K562 (cell line): ENCODE measurements around the gene PARD3B. TPM values are rescaled to one million over a fixed set of nuclear protein-coding genes. Genes with fewer than 3 reads are reported as not detected.

Experiments used
- ATAC-seq: fragments of 200-7000 bp; cut with Tn5 transposase; 3 replicates; pipeline ENCODE4 v1.9.1; 2020; ENCODE audit warnings: moderate library complexity
- BruUV-seq: library from RNA; stranded (reverse); fragments of 400-500 nt; replicated peaks from 2 replicates; lab custom pipeline; 2021; lab: Mats Ljungman, UMichigan
- CTCF ChIA-PET: fragments of 300-600 bp; formaldehyde crosslinking; extraction: SDS; loops from one replicate; lab custom pipeline; 2021; ENCODE audit warnings: low intra/inter-chr PET ratio; lab: Yijun Ruan, JAX
- POLR2A ChIA-PET: fragments of 300-600, 350-650 bp; sonication (Branson Sonifier 250); formaldehyde crosslinking; extraction: SDS; loops from one replicate; lab custom pipeline; 2021; ENCODE audit warnings: antibody characterized with exemption, inconsistent platforms; lab: Yijun Ruan, JAX
- DNase-seq, 4 experiments: peaks; one replicate each; pipeline versions ENCODE4 v3.0.0 to v3.0.0-alpha.2; 2011 to 2018; ENCODE audit warnings: low spot score in 3 of 4, mixed read lengths in 3 of 4; ENCODE audit errors: extremely low read depth in 1 of 4
- FAIRE-seq: peaks from 2 replicates; lab custom pipeline; 2011; peaks lifted over from hg19 to GRCh38; lab: Jason Lieb, UNC
- H2AFZ ChIP-seq: 2 replicates; pipeline ENCODE4 v1.6.0; 2011; ENCODE audit warnings: low read depth, low read length, control low read depth, inconsistent platforms
- H3K27ac ChIP-seq: fragments of 200-600 bp; 3 replicates; pipeline ENCODE4 v1.8.0; 2011; ENCODE audit warnings: low read depth, mild to moderate bottlenecking, control low read depth, inconsistent platforms, low read length, moderate library complexity, mixed read lengths; ENCODE audit errors: extremely low read depth
- H3K27me3 ChIP-seq, 2 experiments: fragments of 300-600 bp in 1 of 2; 2 replicates in 1 of 2; 3 replicates in 1 of 2; pipeline versions ENCODE4 v1.6.0 to v1.8.0; 2011; ENCODE audit warnings: inconsistent platforms in 2 of 2, low read length in 2 of 2, mild to moderate bottlenecking in 1 of 2, mixed read lengths in 1 of 2, moderate library complexity in 1 of 2; ENCODE audit not compliant: control insufficient read depth in 2 of 2, insufficient read depth in 2 of 2
- H3K36me3 ChIP-seq: fragments of 300-600 bp; 3 replicates; pipeline ENCODE4 v1.8.0; 2011; ENCODE audit warnings: mild to moderate bottlenecking, low read length, inconsistent platforms; ENCODE audit not compliant: control insufficient read depth, insufficient read depth
- H3K4me1 ChIP-seq, 2 experiments: fragments of 200-600 bp in 1 of 2; replicated peaks in 1 of 2; 2 replicates in 1 of 2; 3 replicates in 1 of 2; pipeline versions ENCODE4 v1.5.1 to v1.8.0; 2011; ENCODE audit warnings: inconsistent platforms in 2 of 2, low read length in 2 of 2, mild to moderate bottlenecking in 1 of 2, mixed read lengths in 1 of 2, moderate library complexity in 1 of 2; ENCODE audit not compliant: control insufficient read depth in 2 of 2, insufficient read depth in 2 of 2
- H3K4me2 ChIP-seq: 2 replicates; pipeline ENCODE4 v1.6.1; 2011; ENCODE audit warnings: low read length, control low read depth, inconsistent platforms, mixed read lengths; ENCODE audit not compliant: insufficient read depth
- H3K4me3 ChIP-seq: fragments of 200-600 bp; sonication (generic), shearing (Covaris generic); 2 replicates; pipeline ENCODE4 v1.5.1; 2016; ENCODE audit warnings: control low read depth, inconsistent platforms
- H3K79me2 ChIP-seq: fragments of 200-600 bp; 3 replicates; pipeline ENCODE4 v1.8.0; 2011; ENCODE audit warnings: low read length, inconsistent platforms; ENCODE audit not compliant: control insufficient read depth, insufficient read depth
- H3K9ac ChIP-seq, 2 experiments: 2 replicates each; pipeline versions ENCODE4 v1.6.0 to v1.6.1; 2011; ENCODE audit warnings: low read depth in 2 of 2, low read length in 2 of 2, control low read depth in 1 of 2, inconsistent platforms in 1 of 2, mild to moderate bottlenecking in 1 of 2, mixed read lengths in 1 of 2; ENCODE audit not compliant: insufficient read depth in 1 of 2
- H3K9me1 ChIP-seq: one replicate; pipeline ENCODE4 v1.6.0; 2011; ENCODE audit warnings: inconsistent platforms, mild to moderate bottlenecking, low read length, moderate library complexity; ENCODE audit not compliant: control insufficient read depth, insufficient read depth
- H3K9me3 ChIP-seq: replicated peaks from 2 replicates; pipeline ENCODE4 v1.5.1; 2011; ENCODE audit warnings: low read depth, low read length, inconsistent platforms; ENCODE audit not compliant: control insufficient read depth, insufficient read depth
- H4K20me1 ChIP-seq: replicated peaks from 2 replicates; pipeline ENCODE4 v1.6.1; 2011; ENCODE audit warnings: low read length, inconsistent platforms, mixed read lengths; ENCODE audit not compliant: control insufficient read depth, insufficient read depth
- CBX1 ChIP-seq: sonication (generic); IDR thresholded peaks from 2 replicates; pipeline ENCODE4 v1.6.1; 2016; ENCODE audit warnings: antibody characterized with exemption, low read depth, mild to moderate bottlenecking
- DNMT1 ChIP-seq: fragments of 450-650 bp; IDR thresholded peaks from 2 replicates; pipeline ENCODE4 v1.6.1; 2016; ENCODE audit warnings: antibody characterized with exemption, mild to moderate bottlenecking
- DPF2 ChIP-seq: fragments of 450-650 bp; IDR thresholded peaks from 2 replicates; pipeline ENCODE4 v1.6.1; 2016
- EP400 ChIP-seq: fragments of 450-650 bp; IDR thresholded peaks from 2 replicates; pipeline ENCODE4 v1.6.1; 2017; ENCODE audit warnings: antibody characterized with exemption, mild to moderate bottlenecking, moderate library complexity
- PPARD ChIP-seq: fragments of 250-450 bp; sonication (Bioruptor Pico); IDR thresholded peaks from 2 replicates; pipeline ENCODE4 v1.8.0; 2022; ENCODE audit warnings: inconsistent platforms, mild to moderate bottlenecking, moderate library complexity
- RFX7 ChIP-seq: fragments of 250-450 bp; sonication (Bioruptor Pico); IDR thresholded peaks from 2 replicates; pipeline ENCODE4 v1.5.1; 2021; ENCODE audit warnings: mild to moderate bottlenecking
- SNIP1 ChIP-seq: fragments of 450-650 bp; IDR thresholded peaks from 2 replicates; pipeline ENCODE4 v1.7.1; 2017; ENCODE audit warnings: low read depth, mild to moderate bottlenecking
- ZNF239 ChIP-seq: fragments of 250-450 bp; sonication (Bioruptor Pico); IDR thresholded peaks from 2 replicates; pipeline ENCODE4 v1.4.0; 2020; ENCODE audit warnings: mild to moderate bottlenecking
- ZNF717 ChIP-seq: fragments of 250-450 bp; sonication (Bioruptor Pico); IDR thresholded peaks from 2 replicates; pipeline ENCODE4 v1.5.0; 2021
- WGBS: fragments of 100-300 bp; shearing (Covaris generic); methylation state at CpG from one replicate; pipeline ENCODE4 v1.1.6; 2016; ENCODE audit warnings: low coverage, mixed read lengths; ENCODE audit not compliant: insufficient coverage; ENCODE audit errors: missing lambda C conversion rate; 5-methylcytosine and 5-hydroxymethylcytosine counted together
- in situ Hi-C: fragments of 300-500 bp; cut with MboI; formaldehyde crosslinking; loops from 4 replicates; pipeline ENCODE4 v1.15.0; 2018; ENCODE audit warnings: inconsistent platforms, mixed read lengths
- intact Hi-C: fragments of 100-400 bp; cut with micrococcal nuclease; formaldehyde crosslinking; loops from 2 replicates; pipeline ENCODE4 v1.14.2; 2022
- polyA plus RNA-seq, 8 experiments: library from polyadenylated mRNA; depleted of rRNA in 4 of 8; stranded (reverse) in 5 of 8; unstranded in 3 of 8; fragments of >200 nt; fragmentation: Nextera tagmentation in 2 of 8; fragmentation: Illumina TruSeq in 1 of 8; extraction: Ambion mirVana in 2 of 8; extraction: Trizol in 1 of 8; gene quantifications; 2 replicates each; pipeline versions ENCODE4 v1.2.1 to v1.2.3, GENCODE V29; 2011 to 2014; ENCODE audit warnings: inconsistent platforms in 1 of 8, missing spikeins in 1 of 8
- total RNA-seq, 7 experiments: library from RNA; depleted of rRNA in 6 of 7; stranded (reverse); fragments of >200 nt in 6 of 7; fragmentation: Illumina TruSeq in 2 of 7; extraction: Trizol in 2 of 7; gene quantifications; 2 replicates each; pipeline versions ENCODE4 v1.2.1 to v1.2.3, GENCODE V29; 2011 to 2021; ENCODE audit warnings: low replicate concordance in 1 of 7
- TF ChIP-seq, protein P1 (sequence below): fragments of 450-650 bp; IDR thresholded peaks from 2 replicates; pipeline ENCODE4 v1.6.1; 2016
- TF ChIP-seq, protein P2 (sequence below): sonication (generic); formaldehyde crosslinking; IDR thresholded peaks from 2 replicates; pipeline ENCODE4 v1.5.0; 2020; ENCODE audit warnings: missing genetic modification reagents
- TF ChIP-seq, protein P3 (sequence below): fragments of 250-450 bp; sonication (Bioruptor Pico); IDR thresholded peaks from 2 replicates; pipeline ENCODE4 v1.4.0; 2020
- TF ChIP-seq, protein P4 (sequence below), 2 experiments: IDR thresholded peaks; 2 replicates each; pipeline ENCODE4 v1.6.1; 2011; ENCODE audit warnings: borderline replicate concordance in 1 of 2, control low read depth in 1 of 2, low read depth in 1 of 2, low read length in 1 of 2, mild to moderate bottlenecking in 1 of 2, mixed read lengths in 1 of 2, moderate library complexity in 1 of 2; ENCODE audit not compliant: insufficient read depth in 1 of 2, insufficient read length in 1 of 2, poor library complexity in 1 of 2, severe bottlenecking in 1 of 2; ENCODE audit errors: extremely low read depth in 1 of 2

Gene PARD3B
- total and polyA plus RNA-seq, 9 of the 15 experiments (the other 6 are each of a cell fraction or from before 2014, with no cell fraction given) = 0.15 to 3.0 (median 1.1) TPM

DNA sequence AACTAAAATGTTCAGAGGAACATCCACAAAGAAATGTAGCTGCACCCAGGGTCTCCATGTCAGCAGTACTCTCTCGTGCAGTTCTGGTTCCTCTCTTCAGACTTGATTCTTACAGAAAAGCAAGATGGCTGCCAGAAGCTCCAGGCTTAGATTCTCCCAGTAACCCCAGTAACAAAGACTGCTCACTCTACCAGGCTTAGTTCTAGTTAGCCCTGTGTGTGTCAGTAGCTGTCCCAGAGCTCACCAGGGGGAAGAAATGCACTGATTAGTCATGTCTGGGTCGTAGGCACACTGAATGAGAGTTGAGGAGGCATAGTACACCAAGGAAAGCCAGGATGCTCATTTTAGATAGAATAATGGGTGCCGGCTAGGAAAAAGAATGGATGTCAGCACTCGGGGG, 742.0 kb downstream of the PARD3B start (continued):
- TF ChIP-seq, protein P1, sequence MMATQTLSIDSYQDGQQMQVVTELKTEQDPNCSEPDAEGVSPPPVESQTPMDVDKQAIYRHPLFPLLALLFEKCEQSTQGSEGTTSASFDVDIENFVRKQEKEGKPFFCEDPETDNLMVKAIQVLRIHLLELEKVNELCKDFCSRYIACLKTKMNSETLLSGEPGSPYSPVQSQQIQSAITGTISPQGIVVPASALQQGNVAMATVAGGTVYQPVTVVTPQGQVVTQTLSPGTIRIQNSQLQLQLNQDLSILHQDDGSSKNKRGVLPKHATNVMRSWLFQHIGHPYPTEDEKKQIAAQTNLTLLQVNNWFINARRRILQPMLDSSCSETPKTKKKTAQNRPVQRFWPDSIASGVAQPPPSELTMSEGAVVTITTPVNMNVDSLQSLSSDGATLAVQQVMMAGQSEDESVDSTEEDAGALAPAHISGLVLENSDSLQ = no peak
- no peak for TF ChIP-seq PPARD
- no peak for TF ChIP-seq ZNF239 (CRISPR knock-in tag)
- TF ChIP-seq, protein P2, sequence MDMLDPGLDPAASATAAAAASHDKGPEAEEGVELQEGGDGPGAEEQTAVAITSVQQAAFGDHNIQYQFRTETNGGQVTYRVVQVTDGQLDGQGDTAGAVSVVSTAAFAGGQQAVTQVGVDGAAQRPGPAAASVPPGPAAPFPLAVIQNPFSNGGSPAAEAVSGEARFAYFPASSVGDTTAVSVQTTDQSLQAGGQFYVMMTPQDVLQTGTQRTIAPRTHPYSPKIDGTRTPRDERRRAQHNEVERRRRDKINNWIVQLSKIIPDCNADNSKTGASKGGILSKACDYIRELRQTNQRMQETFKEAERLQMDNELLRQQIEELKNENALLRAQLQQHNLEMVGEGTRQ (CRISPR knock-in tag) = no peak
- no peak for TF ChIP-seq RFX7 (CRISPR knock-in tag)
- TF ChIP-seq CBX1 = no peak

DNA sequence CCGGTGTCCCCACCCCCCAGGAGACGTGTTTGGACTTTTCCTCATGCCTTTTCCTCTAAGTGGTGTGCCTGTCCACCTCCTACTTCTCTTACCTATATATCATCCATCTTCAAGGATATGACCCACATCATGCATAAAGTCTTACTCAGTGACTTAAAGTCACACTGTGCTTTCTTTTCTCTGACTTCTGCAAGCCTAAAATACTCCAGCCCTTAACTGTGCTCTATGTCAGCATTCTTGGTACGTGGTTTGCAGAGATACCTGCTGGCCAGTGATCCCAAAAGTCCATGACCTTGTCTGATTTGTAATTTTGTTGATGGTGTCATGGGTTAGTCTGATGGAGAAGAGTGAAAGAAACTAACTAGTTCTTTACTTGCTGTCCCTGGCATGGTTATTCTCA, 743.4 kb downstream of the PARD3B start:
- ATAC-seq = no peak
- no peak overlapping the region for H3K27ac ChIP-seq
- no peak for TF ChIP-seq EP400
- TF ChIP-seq, protein P3, sequence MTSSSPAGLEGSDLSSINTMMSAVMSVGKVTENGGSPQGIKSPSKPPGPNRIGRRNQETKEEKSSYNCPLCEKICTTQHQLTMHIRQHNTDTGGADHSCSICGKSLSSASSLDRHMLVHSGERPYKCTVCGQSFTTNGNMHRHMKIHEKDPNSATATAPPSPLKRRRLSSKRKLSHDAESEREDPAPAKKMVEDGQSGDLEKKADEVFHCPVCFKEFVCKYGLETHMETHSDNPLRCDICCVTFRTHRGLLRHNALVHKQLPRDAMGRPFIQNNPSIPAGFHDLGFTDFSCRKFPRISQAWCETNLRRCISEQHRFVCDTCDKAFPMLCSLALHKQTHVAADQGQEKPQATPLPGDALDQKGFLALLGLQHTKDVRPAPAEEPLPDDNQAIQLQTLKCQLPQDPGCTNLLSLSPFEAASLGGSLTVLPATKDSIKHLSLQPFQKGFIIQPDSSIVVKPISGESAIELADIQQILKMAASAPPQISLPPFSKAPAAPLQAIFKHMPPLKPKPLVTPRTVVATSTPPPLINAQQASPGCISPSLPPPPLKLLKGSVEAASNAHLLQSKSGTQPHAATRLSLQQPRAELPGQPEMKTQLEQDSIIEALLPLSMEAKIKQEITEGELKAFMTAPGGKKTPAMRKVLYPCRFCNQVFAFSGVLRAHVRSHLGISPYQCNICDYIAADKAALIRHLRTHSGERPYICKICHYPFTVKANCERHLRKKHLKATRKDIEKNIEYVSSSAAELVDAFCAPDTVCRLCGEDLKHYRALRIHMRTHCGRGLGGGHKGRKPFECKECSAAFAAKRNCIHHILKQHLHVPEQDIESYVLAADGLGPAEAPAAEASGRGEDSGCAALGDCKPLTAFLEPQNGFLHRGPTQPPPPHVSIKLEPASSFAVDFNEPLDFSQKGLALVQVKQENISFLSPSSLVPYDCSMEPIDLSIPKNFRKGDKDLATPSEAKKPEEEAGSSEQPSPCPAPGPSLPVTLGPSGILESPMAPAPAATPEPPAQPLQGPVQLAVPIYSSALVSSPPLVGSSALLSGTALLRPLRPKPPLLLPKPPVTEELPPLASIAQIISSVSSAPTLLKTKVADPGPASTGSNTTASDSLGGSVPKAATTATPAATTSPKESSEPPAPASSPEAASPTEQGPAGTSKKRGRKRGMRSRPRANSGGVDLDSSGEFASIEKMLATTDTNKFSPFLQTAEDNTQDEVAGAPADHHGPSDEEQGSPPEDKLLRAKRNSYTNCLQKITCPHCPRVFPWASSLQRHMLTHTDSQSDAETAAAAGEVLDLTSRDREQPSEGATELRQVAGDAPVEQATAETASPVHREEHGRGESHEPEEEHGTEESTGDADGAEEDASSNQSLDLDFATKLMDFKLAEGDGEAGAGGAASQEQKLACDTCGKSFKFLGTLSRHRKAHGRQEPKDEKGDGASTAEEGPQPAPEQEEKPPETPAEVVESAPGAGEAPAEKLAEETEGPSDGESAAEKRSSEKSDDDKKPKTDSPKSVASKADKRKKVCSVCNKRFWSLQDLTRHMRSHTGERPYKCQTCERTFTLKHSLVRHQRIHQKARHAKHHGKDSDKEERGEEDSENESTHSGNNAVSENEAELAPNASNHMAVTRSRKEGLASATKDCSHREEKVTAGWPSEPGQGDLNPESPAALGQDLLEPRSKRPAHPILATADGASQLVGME (CRISPR knock-in tag) = no peak
- no peak for TF ChIP-seq DNMT1
- no peak for TF ChIP-seq DPF2
- TF ChIP-seq, protein P4, sequence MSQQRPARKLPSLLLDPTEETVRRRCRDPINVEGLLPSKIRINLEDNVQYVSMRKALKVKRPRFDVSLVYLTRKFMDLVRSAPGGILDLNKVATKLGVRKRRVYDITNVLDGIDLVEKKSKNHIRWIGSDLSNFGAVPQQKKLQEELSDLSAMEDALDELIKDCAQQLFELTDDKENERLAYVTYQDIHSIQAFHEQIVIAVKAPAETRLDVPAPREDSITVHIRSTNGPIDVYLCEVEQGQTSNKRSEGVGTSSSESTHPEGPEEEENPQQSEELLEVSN (IDR thresholded peaks at IDR 0.05; ENCODE audit: borderline replicate concordance in 1 of 2, extremely low read depth in 1 of 2, insufficient read depth in 1 of 2, insufficient read length in 1 of 2, low read depth in 1 of 2, low read length in 1 of 2, poor library complexity in 1 of 2, severe bottlenecking in 1 of 2) = no peak
- no peak for TF ChIP-seq ZNF717 (CRISPR knock-in tag)
- TF ChIP-seq SNIP1 = no peak

More for the DNA sequence above, 743.4 kb downstream of the PARD3B start:
- ChIA-PET POLR2A (no interaction called here), CTCF (no interaction called here)
- H3K4me1 ChIP-seq = no peaks in the 10 kb centered on the region
- no peaks in the 10 kb centered on the region for H3K36me3 ChIP-seq
- no peak overlapping the region for H3K9ac ChIP-seq
- H4K20me1 ChIP-seq = no peaks in the 10 kb centered on the region
- intact Hi-C loops = no loop called here
- in situ Hi-C loops = no loop called here
- H3K4me2 ChIP-seq = no peak overlapping the region
- WGBS = 0% methylated on average over 3 of the region's 3 CpGs
- no TSS peak for BruUV-seq
- DNase-seq (no peak), FAIRE-seq (no peak)
- no peaks in the 10 kb centered on the region for H3K9me3 ChIP-seq
- H2AFZ ChIP-seq = no peak overlapping the region
- no peaks in the 10 kb centered on the region for H3K9me1 ChIP-seq
- no peak overlapping the region for H3K4me3 ChIP-seq
- H3K79me2 ChIP-seq = no peaks in the 10 kb centered on the region
- no peaks in the 10 kb centered on the region for H3K27me3 ChIP-seq
